Measurements from ENCODE around the gene PCCA.

GRCh38 chr13:100059827-100060226, 29.1 kb upstream of the PCCA start:
- no peak for TF ChIP-seq CTCF (IDR thresholded peaks at IDR 0.05)
- TF ChIP-seq EZH2 (IDR thresholded peaks at IDR 0.05; ENCODE audit: borderline replicate concordance, insufficient read depth, low read depth, low read length, poor library complexity, severe bottlenecking): no peak
